ENCODE results near the gene ADGRG1.

ADGRG1 gene

DNA sequence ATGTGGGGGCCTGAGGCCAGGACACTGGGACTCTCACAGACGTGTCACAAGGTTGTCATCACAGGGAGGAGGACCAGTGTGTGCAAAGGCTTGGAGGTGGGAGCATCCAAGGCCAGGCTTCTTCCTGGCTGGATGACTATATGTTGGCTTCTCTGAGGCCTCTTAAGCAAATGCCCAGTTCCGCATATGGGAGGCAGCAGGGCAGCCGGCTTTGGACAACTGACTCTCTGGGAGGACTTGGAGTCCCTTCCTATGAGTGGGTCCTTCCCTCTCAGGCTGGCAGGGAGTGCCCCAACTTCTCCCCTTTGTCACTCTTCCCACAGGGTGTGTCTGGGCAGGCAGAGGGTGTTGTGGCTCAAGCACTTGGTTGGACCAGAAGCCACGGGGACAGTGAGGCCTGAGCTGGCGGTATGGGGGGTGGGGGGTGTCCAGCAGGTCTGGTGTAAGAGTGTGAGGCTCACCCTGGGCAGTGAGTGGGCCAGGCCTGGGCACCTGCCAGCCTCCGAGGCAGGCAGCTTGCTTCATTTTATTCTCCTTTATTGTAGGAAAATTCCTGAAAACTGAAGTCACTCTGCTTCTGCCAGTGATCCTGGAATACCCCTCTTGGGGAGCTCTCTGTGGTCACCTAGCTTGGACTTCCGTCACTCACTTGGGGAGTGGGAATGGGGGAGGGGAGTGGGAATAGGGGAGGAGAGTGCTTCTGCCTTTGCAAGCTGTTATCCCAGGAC is 14.9 kb downstream of the ADGRG1 start:
- TF ChIP-seq TAF1 (IDR thresholded peaks at IDR 0.05; ENCODE audit: borderline replicate concordance, insufficient read depth, low read length), result no peak

DNA sequence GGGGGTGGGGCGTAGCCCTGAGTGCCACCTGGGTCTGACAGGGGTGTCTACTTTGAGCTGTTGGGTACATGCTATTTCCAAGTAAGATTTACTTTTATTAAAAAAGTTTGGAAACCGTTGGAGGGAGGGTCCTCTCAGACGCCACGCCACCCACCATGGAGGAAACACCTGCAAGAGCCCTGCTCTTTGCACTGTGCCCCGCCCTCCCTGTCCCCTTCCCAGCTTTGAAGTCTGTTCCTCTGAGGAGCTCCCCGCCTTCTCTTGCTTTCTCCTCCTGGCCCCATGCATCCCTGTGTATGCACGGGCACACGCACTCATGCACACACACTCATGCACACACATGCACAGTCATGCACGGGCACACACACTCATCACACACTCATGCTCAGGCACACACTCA is 15.5 kb downstream of the ADGRG1 start:
- TF ChIP-seq FOXP2 (optimal IDR thresholded peaks at IDR 0.05; ENCODE audit: borderline replicate concordance, extremely low read depth, extremely low read length, insufficient read depth), result no peak

DNA sequence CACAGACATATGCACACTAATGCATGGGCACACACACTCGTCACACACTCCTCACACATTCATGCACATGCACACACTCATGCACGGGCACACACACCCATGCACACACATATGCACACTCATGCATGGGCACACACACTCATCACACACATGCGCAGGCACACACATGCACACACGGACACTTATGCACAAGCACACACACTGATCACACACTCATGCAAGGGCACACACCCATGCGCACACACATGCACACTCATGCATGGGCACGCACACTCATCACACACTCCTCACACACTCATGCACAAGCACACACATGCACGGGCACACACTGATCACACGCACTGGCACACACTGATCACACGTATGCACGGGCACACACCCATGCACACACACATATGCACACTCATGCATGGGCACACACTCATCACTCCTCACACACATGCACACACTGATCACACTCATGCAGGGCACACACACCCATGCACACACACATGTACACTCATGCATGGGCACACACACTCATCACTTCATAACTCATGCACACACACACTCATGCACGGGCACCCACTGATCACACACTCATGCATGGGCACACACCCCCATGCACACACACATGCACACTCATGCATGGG is 16.1 kb downstream of the ADGRG1 start:
- TF ChIP-seq, protein P1, sequence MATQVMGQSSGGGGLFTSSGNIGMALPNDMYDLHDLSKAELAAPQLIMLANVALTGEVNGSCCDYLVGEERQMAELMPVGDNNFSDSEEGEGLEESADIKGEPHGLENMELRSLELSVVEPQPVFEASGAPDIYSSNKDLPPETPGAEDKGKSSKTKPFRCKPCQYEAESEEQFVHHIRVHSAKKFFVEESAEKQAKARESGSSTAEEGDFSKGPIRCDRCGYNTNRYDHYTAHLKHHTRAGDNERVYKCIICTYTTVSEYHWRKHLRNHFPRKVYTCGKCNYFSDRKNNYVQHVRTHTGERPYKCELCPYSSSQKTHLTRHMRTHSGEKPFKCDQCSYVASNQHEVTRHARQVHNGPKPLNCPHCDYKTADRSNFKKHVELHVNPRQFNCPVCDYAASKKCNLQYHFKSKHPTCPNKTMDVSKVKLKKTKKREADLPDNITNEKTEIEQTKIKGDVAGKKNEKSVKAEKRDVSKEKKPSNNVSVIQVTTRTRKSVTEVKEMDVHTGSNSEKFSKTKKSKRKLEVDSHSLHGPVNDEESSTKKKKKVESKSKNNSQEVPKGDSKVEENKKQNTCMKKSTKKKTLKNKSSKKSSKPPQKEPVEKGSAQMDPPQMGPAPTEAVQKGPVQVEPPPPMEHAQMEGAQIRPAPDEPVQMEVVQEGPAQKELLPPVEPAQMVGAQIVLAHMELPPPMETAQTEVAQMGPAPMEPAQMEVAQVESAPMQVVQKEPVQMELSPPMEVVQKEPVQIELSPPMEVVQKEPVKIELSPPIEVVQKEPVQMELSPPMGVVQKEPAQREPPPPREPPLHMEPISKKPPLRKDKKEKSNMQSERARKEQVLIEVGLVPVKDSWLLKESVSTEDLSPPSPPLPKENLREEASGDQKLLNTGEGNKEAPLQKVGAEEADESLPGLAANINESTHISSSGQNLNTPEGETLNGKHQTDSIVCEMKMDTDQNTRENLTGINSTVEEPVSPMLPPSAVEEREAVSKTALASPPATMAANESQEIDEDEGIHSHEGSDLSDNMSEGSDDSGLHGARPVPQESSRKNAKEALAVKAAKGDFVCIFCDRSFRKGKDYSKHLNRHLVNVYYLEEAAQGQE (IDR thresholded peaks at IDR 0.05; ENCODE audit: insufficient read depth in 1 of 2, low read depth in 2 of 2, low read length in 2 of 2), result no peak
- TF ChIP-seq TAF1 (IDR thresholded peaks at IDR 0.05; ENCODE audit: borderline replicate concordance, insufficient read depth, low read length), result no peak
- no peak for TF ChIP-seq POLR2AphosphoS5 (IDR thresholded peaks at IDR 0.05; ENCODE audit: low read depth, low read length)
- no peak for TF ChIP-seq SIN3A (IDR thresholded peaks at IDR 0.05; ENCODE audit: borderline replicate concordance, insufficient read depth, low read length)
- TF ChIP-seq FOXP2 (optimal IDR thresholded peaks at IDR 0.05; ENCODE audit: borderline replicate concordance, extremely low read depth, extremely low read length, insufficient read depth), result no peak

DNA sequence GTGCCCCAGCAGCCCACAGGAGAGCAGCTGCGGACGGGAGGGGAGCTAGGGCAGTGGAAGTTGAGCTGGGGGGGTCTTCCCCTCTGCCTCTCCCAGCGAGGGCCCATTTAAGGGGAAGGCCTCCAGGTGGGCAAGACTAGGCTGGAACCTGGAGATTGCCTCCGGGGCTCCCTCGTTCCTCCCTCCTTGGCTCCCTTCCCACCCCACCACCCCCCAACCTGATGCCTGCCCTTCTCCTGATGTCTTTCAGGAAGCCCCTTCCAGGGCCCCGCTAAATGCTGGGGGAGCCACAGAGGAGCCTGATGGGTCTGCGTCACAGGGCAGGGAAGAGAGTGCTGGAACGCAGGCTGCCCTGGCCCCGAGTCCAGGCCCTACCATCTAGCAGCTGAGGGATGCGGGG is 16.7 kb downstream of the ADGRG1 start:
- TF ChIP-seq FOXP2 (optimal IDR thresholded peaks at IDR 0.05; ENCODE audit: borderline replicate concordance, extremely low read depth, extremely low read length, insufficient read depth) (no peak), POLR2AphosphoS5 (IDR thresholded peaks at IDR 0.05; ENCODE audit: low read depth, low read length) (no peak), SIN3A (IDR thresholded peaks at IDR 0.05; ENCODE audit: borderline replicate concordance, insufficient read depth, low read length) (no peak), TAF1 (IDR thresholded peaks at IDR 0.05; ENCODE audit: borderline replicate concordance, insufficient read depth, low read length) (no peak)
- TF ChIP-seq, protein P1 (IDR thresholded peaks at IDR 0.05; ENCODE audit: insufficient read depth in 1 of 2, low read depth in 2 of 2, low read length in 2 of 2), result no peak

DNA sequence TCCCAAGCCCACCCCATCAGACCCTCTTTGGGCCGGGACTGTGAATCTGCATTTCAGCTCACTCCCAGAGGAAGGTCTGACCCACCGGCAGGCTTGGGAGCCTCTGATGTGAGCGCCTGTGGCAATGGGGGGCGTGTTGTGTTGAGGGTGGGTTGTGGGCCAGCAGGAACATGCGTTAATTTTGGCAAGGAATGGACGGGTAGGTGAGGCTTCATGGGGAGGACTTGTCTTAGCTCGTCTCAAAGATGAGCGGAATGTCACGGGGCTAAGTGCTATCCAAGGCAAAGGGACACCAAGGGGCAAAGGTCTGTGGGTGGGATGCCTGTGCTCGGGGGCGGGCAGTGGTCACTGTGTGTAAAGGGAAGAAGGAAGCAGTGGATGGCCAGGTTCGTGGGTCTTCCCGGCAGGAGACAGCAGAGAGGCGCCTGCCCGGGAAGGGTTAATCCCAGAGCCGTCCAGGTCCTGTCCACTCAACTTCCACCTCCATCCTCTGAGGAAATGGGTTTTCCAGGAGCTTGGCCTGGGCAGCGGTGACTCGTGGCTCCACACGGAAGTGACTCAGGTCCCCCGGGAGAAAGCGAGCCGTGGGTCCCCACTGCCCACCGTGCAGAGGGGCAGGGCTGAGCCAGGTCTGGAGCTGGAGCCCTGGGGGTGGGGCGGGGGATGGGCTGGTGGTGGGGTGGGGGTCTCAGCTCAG is 17.4 kb downstream of the ADGRG1 start:
- TF ChIP-seq TAF1 (IDR thresholded peaks at IDR 0.05; ENCODE audit: borderline replicate concordance, insufficient read depth, low read length) (no peak), FOXP2 (optimal IDR thresholded peaks at IDR 0.05; ENCODE audit: borderline replicate concordance, extremely low read depth, extremely low read length, insufficient read depth) (no peak), SIN3A (IDR thresholded peaks at IDR 0.05; ENCODE audit: borderline replicate concordance, insufficient read depth, low read length) (no peak), POLR2AphosphoS5 (IDR thresholded peaks at IDR 0.05; ENCODE audit: low read depth, low read length) (no peak)
- TF ChIP-seq, protein P1 (IDR thresholded peaks at IDR 0.05; ENCODE audit: insufficient read depth in 1 of 2, low read depth in 2 of 2, low read length in 2 of 2), result no peak

Data from PFSK-1 (cell line).